Measurements from ENCODE around the gene TEX9.

- TF ChIP-seq CTCF (IDR thresholded peaks at IDR 0.05), result no peak
- TF ChIP-seq POLR2AphosphoS5 (IDR thresholded peaks at IDR 0.05), result no peak
Observed at GRCh38 chr15:56358604-56359003, 6.6 kb upstream of the TEX9 start.

Measured in transverse colon (tissue), 4 donors.